Neuronal stem cell (in vitro differentiated cells): ENCODE data around the gene TNS3.

Source experiments
- DNase-seq: peaks from one replicate; pipeline ENCODE4 v3.0.0-alpha.2; 2013; ENCODE audit warnings: low spot score
- H2AFZ ChIP-seq: one replicate; pipeline ENCODE4 v1.6.1; 2013; ENCODE audit warnings: mild to moderate bottlenecking, low read length, inconsistent platforms
- H2AK5ac ChIP-seq: 2 replicates; pipeline ENCODE4 v1.6.1; 2013; ENCODE audit warnings: low read depth, mild to moderate bottlenecking, inconsistent platforms, low read length, moderate library complexity, mixed read lengths
- H2BK120ac ChIP-seq: 2 replicates; pipeline ENCODE4 v1.6.1; 2013; ENCODE audit warnings: low read depth, mild to moderate bottlenecking, inconsistent platforms, low read length, moderate library complexity, mixed read lengths
- H2BK12ac ChIP-seq: one replicate; pipeline ENCODE4 v1.6.1; 2013; ENCODE audit warnings: low read length, inconsistent platforms
- H2BK15ac ChIP-seq: 2 replicates; pipeline ENCODE4 v1.6.1; 2013; ENCODE audit warnings: mild to moderate bottlenecking, low read length, inconsistent platforms, mixed read lengths
- H2BK5ac ChIP-seq: one replicate; pipeline ENCODE4 v1.6.1; 2013; ENCODE audit warnings: inconsistent platforms, mild to moderate bottlenecking, low read length, moderate library complexity
- H3K14ac ChIP-seq: one replicate; pipeline ENCODE4 v1.6.1; 2013; ENCODE audit warnings: low read length, inconsistent platforms
- H3K18ac ChIP-seq: 2 replicates; pipeline ENCODE4 v1.6.1; 2013; ENCODE audit warnings: low read length, inconsistent platforms
- H3K23ac ChIP-seq: 2 replicates; pipeline ENCODE4 v1.6.1; 2013; ENCODE audit warnings: low read depth, mild to moderate bottlenecking, mixed read lengths, low read length, inconsistent platforms; ENCODE audit not compliant: poor library complexity
- H3K27ac ChIP-seq: replicated peaks from 3 replicates; pipeline ENCODE4 v1.5.1; 2013; ENCODE audit warnings: low read length, inconsistent platforms
- H3K27me3 ChIP-seq, 3 experiments: 2 replicates each; pipeline ENCODE4 v1.6.1; 2013; ENCODE audit warnings: low read length in 3 of 3, mild to moderate bottlenecking in 2 of 3, inconsistent platforms in 1 of 3, low read depth in 1 of 3, mixed read lengths in 1 of 3, moderate library complexity in 1 of 3; ENCODE audit not compliant: control insufficient read depth in 3 of 3, insufficient read depth in 3 of 3
- H3K36me3 ChIP-seq, 2 donors: replicated peaks in 1 of 2; 2 replicates each; pipeline ENCODE4 v1.6.1; 2013; ENCODE audit warnings: low read length in 2 of 2; ENCODE audit not compliant: control insufficient read depth in 2 of 2, insufficient read depth in 2 of 2
- H3K4ac ChIP-seq: 2 replicates; pipeline ENCODE4 v1.6.1; 2013; ENCODE audit warnings: inconsistent platforms, mild to moderate bottlenecking, low read length, moderate library complexity
- H3K4me1 ChIP-seq, 2 donors: 1 replicate in 1 of 2; 2 replicates in 1 of 2; pipeline ENCODE4 v1.6.1; 2013; ENCODE audit warnings: low read length in 2 of 2, low read depth in 1 of 2; ENCODE audit not compliant: control insufficient read depth in 2 of 2, insufficient read depth in 1 of 2
- H3K4me2 ChIP-seq: one replicate; pipeline ENCODE4 v1.6.1; 2013; ENCODE audit warnings: mild to moderate bottlenecking, low read length, inconsistent platforms; ENCODE audit not compliant: insufficient read depth, poor library complexity, severe bottlenecking
- H3K4me3 ChIP-seq, 2 donors: 2 replicates each; pipeline ENCODE4 v1.5.1; 2013; ENCODE audit warnings: low read length in 2 of 2, mild to moderate bottlenecking in 2 of 2, inconsistent platforms in 1 of 2, moderate library complexity in 1 of 2
- H3K79me1 ChIP-seq: one replicate; pipeline ENCODE4 v1.6.1; 2013; ENCODE audit warnings: low read depth, mild to moderate bottlenecking, inconsistent platforms, low read length, moderate library complexity
- H3K9ac ChIP-seq: one replicate; pipeline ENCODE4 v1.6.1; 2013; ENCODE audit warnings: mild to moderate bottlenecking, low read depth, low read length, inconsistent platforms; ENCODE audit not compliant: poor library complexity
- H3K9me3 ChIP-seq, 2 donors: replicated peaks in 1 of 2; 2 replicates each; pipeline versions ENCODE3 to v1.6.1; 2013; ENCODE audit warnings: low read length in 2 of 2, mild to moderate bottlenecking in 2 of 2, inconsistent platforms in 1 of 2, low read depth in 1 of 2, mixed read lengths in 1 of 2, moderate library complexity in 1 of 2; ENCODE audit not compliant: control insufficient read depth in 2 of 2, insufficient read depth in 1 of 2
- H4K8ac ChIP-seq: one replicate; pipeline ENCODE4 v1.6.1; 2013; ENCODE audit warnings: low read depth, mild to moderate bottlenecking, inconsistent platforms, low read length, moderate library complexity
- H4K91ac ChIP-seq: one replicate; pipeline ENCODE4 v1.6.1; 2013; ENCODE audit warnings: low read length, low read depth, mild to moderate bottlenecking, inconsistent platforms; ENCODE audit not compliant: poor library complexity
- WGBS, 2 donors: extraction: QIAGEN DNeasy Blood & Tissue Kit; methylation state at CpG; one replicate each; pipeline ENCODE4 v1.1.7; 2013; ENCODE audit warnings: missing lambda C conversion rate in 2 of 2, mixed read lengths in 1 of 2; ENCODE audit not compliant: insufficient read length in 2 of 2, insufficient replicate concordance in 1 of 2; ENCODE audit errors: extremely low coverage in 2 of 2; 5-methylcytosine and 5-hydroxymethylcytosine counted together

The TNS3 gene

GRCh38 chr7:47529405-47529804, 52.5 kb downstream of the TNS3 start:
- Histone ChIP-seq H3K4me1 (peaks cover 2 to 6% of the 10 kb centered on the region in 2 donors), H2BK5ac (no peak overlapping the region), H3K4me2 (no peak overlapping the region), H2AK5ac (no peak overlapping the region), H4K91ac (no peak overlapping the region), H3K36me3 (peaks cover 0 to 24% of the 10 kb centered on the region in 2 donors), H2BK15ac (no peak overlapping the region), H3K14ac (no peak overlapping the region), H3K27ac (no peak overlapping the region), H2AFZ (no peak overlapping the region), H2BK12ac (no peak overlapping the region), H3K4ac (no peak overlapping the region), H2BK120ac (no peak overlapping the region), H3K9me3 (peaks cover 4 to 5% of the 10 kb centered on the region in 2 donors), H3K4me3 (no peak overlapping the region), H3K27me3 (no peaks in the 10 kb centered on the region), H4K8ac (no peak overlapping the region), H3K9ac (no peak overlapping the region), H3K23ac (no peak overlapping the region), H3K79me1 (peaks cover 11% of the 10 kb centered on the region), H3K18ac (no peak overlapping the region)
- no CpG with 5 or more reads among the region's 1 CpG for WGBS, 2 donors
- DNase-seq, result no peak

DNA sequence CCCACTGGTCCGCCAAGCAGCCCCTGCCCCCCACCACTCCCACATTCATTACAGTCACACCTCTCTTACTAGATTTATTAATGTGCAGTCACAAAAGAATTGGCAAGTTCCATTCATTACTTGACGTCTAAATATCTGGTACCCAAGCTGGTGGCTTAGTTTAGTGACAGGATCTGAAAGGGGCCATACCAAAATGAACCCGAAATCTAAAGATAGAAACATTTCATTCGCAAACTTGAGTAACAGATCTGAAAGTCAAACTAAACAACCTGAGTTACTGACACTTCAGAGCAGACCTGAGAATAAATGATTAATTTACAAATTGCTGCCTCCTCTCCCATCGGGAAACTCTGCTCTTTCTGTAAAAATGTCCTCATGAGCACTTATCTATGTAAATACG, 53.4 kb downstream of the TNS3 start:
- Histone ChIP-seq H3K79me1 (peaks cover 14% of the 10 kb centered on the region), H3K14ac (no peak overlapping the region), H4K91ac (no peak overlapping the region), H3K27me3 (no peaks in the 10 kb centered on the region), H3K4me2 (no peak overlapping the region), H2AFZ (no peak overlapping the region), H2BK120ac (no peak overlapping the region), H3K27ac (no peak overlapping the region), H3K4me1 (peaks cover 1 to 2% of the 10 kb centered on the region in 2 donors), H2BK12ac (no peak overlapping the region), H2AK5ac (no peak overlapping the region), H3K9me3 (peaks cover 4 to 6% of the 10 kb centered on the region in 2 donors), H3K23ac (no peak overlapping the region), H2BK5ac (no peak overlapping the region), H2BK15ac (no peak overlapping the region), H3K18ac (no peak overlapping the region), H4K8ac (no peak overlapping the region), H3K4ac (no peak overlapping the region), H3K36me3 (peaks cover 0 to 28% of the 10 kb centered on the region in 2 donors), H3K4me3 (no peak overlapping the region), H3K9ac (no peak overlapping the region)
- no CpG with 5 or more reads among the region's 6 CpGs for WGBS, 2 donors
- no peak for DNase-seq

- Histone ChIP-seq H2BK120ac (no peak overlapping the region), H3K4me3 (no peak overlapping the region), H3K36me3 (peaks cover 0 to 34% of the 10 kb centered on the region in 2 donors), H4K91ac (no peak overlapping the region), H3K14ac (no peak overlapping the region), H3K27me3 (no peaks in the 10 kb centered on the region), H3K23ac (no peak overlapping the region), H3K4me2 (no peak overlapping the region), H3K27ac (no peak overlapping the region), H3K79me1 (peaks cover 5% of the 10 kb centered on the region), H3K4me1 (peaks cover 2 to 3% of the 10 kb centered on the region in 2 donors), H2AK5ac (no peak overlapping the region), H4K8ac (no peak overlapping the region), H2BK15ac (no peak overlapping the region), H3K4ac (no peak overlapping the region), H2BK12ac (no peak overlapping the region), H3K9ac (no peak overlapping the region), H2BK5ac (peak overlapping the region; percentile 40), H2AFZ (no peak overlapping the region), H3K18ac (no peak overlapping the region), H3K9me3 (peaks cover 0 to 6% of the 10 kb centered on the region in 2 donors)
- WGBS, 2 donors, result no CpG with 5 or more reads among the region's 6 CpGs
- no peak for DNase-seq
Observed at GRCh38 chr7:47526466-47526865, 55.4 kb downstream of the TNS3 start.

GRCh38 chr7:47525066-47525623, 56.8 kb downstream of the TNS3 start:
- H3K9me3 ChIP-seq, result peaks cover 0 to 6% of the 10 kb centered on the region in 2 donors
- peak overlapping the region in 1 of 2 donors; percentile 17 for H3K4me3 ChIP-seq
- H3K79me1 ChIP-seq, result peaks cover 8% of the 10 kb centered on the region
- no peak overlapping the region for H3K9ac ChIP-seq
- H3K36me3 ChIP-seq, result peaks cover 0 to 38% of the 10 kb centered on the region in 2 donors
- no peak overlapping the region for H3K18ac ChIP-seq
- no peaks in the 10 kb centered on the region for H3K27me3 ChIP-seq
- no peak overlapping the region for H2BK120ac ChIP-seq
- H3K4me1 ChIP-seq, result peaks cover 2 to 8% of the 10 kb centered on the region in 2 donors
- H2AFZ ChIP-seq, result no peak overlapping the region
- H3K23ac ChIP-seq, result no peak overlapping the region
- no peak overlapping the region for H3K14ac ChIP-seq
- no peak overlapping the region for H3K27ac ChIP-seq
- DNase-seq, result no peak
- no peak overlapping the region for H4K91ac ChIP-seq
- H3K4ac ChIP-seq, result no peak overlapping the region
- no peak overlapping the region for H2BK5ac ChIP-seq
- no peak overlapping the region for H2BK12ac ChIP-seq
- H2AK5ac ChIP-seq, result no peak overlapping the region
- no peak overlapping the region for H3K4me2 ChIP-seq
- H2BK15ac ChIP-seq, result no peak overlapping the region
- no peak overlapping the region for H4K8ac ChIP-seq
- no CpG with 5 or more reads among the region's 12 CpGs for WGBS, 2 donors
